ENCODE data around the gene LSM4. TPM values are rescaled to one million over a fixed set of nuclear protein-coding genes. Genes with fewer than 3 reads are reported as not detected.

Gene LSM4
- total RNA-seq, 1 donor from 2014 or later, result 73.0 TPM

DNA sequence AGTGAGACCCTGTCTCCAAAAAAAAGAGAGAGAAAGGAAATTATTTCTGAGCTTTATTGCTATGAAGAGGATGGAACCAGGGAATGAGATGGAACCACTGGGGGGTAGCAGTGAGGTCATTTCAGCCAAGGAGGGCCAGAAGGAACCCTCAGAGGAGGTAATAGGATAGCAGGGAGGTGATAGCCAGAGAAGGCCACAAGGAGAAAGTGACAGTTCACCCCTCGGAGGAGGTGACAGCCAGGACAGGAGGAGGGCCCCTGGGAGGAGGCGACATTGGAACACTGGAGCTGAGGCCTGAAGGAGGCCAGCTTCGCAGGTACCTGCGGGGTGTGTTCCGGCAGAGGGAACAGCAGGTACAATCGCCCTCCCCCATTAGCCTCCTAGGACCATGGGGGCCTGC, 16.8 kb upstream of the LSM4 start:
- H3K9me3 Mint-ChIP-seq (ENCODE audit: low read depth), result no peaks in the 10 kb centered on the region
- no peak for DNase-seq (ENCODE audit: low spot score)
- peak overlapping the region; percentile 74 for H3K4me3 Mint-ChIP-seq (ENCODE audit: unreplicated experiment)
- no peaks in the 10 kb centered on the region for H3K27me3 Mint-ChIP-seq (ENCODE audit: low read depth)
- H3K4me1 Mint-ChIP-seq (ENCODE audit: low read depth), result peaks cover 10% of the 10 kb centered on the region
- TF ChIP-seq, protein P1, sequence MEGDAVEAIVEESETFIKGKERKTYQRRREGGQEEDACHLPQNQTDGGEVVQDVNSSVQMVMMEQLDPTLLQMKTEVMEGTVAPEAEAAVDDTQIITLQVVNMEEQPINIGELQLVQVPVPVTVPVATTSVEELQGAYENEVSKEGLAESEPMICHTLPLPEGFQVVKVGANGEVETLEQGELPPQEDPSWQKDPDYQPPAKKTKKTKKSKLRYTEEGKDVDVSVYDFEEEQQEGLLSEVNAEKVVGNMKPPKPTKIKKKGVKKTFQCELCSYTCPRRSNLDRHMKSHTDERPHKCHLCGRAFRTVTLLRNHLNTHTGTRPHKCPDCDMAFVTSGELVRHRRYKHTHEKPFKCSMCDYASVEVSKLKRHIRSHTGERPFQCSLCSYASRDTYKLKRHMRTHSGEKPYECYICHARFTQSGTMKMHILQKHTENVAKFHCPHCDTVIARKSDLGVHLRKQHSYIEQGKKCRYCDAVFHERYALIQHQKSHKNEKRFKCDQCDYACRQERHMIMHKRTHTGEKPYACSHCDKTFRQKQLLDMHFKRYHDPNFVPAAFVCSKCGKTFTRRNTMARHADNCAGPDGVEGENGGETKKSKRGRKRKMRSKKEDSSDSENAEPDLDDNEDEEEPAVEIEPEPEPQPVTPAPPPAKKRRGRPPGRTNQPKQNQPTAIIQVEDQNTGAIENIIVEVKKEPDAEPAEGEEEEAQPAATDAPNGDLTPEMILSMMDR (IDR thresholded peaks at IDR 0.05), result peak; percentile 53
- peak overlapping the region; percentile 74 for H3K27ac Mint-ChIP-seq (ENCODE audit: unreplicated experiment)
- peaks cover 1% of the 10 kb centered on the region for H3K36me3 Mint-ChIP-seq (ENCODE audit: low read depth)

DNA sequence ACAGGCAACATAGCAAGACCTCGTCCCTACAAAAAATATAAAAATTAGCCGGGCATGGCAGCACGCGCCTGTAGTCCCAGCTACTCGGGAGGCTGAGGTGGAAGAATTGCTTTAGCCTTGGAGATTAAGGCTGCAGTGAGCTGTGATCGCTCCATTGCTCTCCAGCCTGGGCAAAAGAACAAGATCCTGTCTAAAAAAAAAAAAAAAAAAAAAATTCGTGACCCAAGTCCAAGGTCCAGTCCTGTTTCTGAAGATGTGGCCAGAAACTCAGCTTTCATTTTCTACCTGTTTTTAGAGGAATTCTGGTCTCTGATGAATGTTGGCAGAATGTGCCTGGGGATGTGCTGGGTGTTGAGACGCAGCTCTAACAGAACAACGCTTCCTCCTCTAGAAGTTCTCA, 15.7 kb upstream of the LSM4 start:
- Mint-ChIP-seq H3K4me1 (ENCODE audit: low read depth) (peaks cover 10% of the 10 kb centered on the region), H3K36me3 (ENCODE audit: low read depth) (peaks cover 1% of the 10 kb centered on the region), H3K9me3 (ENCODE audit: low read depth) (no peaks in the 10 kb centered on the region), H3K4me3 (ENCODE audit: unreplicated experiment) (no peak overlapping the region), H3K27me3 (ENCODE audit: low read depth) (no peaks in the 10 kb centered on the region), H3K27ac (ENCODE audit: unreplicated experiment) (no peak overlapping the region)
- TF ChIP-seq, protein P1 (IDR thresholded peaks at IDR 0.05), result no peak
- no peak for DNase-seq (ENCODE audit: low spot score)

DNA sequence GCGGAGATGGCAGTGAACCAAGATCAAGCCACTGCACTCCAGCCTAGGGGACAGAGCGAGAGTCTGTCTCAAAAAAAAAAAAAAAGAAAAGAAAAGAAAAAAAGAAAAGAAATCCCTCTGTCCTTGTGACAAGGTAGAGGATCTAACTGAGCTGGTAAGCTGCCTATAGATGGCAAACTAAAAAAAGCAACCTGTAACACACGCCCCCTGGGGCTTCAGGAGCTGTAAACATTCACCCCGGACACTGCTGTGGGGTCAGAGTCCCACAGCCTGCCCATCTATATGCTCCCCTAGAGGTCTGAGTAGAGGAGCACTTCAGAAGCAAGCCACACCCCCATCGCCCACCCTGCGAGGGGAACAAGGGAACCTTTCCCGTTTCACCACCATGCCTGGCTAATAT, 13.2 kb upstream of the LSM4 start:
- no peak for DNase-seq (ENCODE audit: low spot score)
- Mint-ChIP-seq H3K4me3 (ENCODE audit: unreplicated experiment) (no peak overlapping the region), H3K4me1 (ENCODE audit: low read depth) (peaks cover 4% of the 10 kb centered on the region), H3K27ac (ENCODE audit: unreplicated experiment) (no peak overlapping the region), H3K36me3 (ENCODE audit: low read depth) (no peaks in the 10 kb centered on the region), H3K9me3 (ENCODE audit: low read depth) (no peaks in the 10 kb centered on the region), H3K27me3 (ENCODE audit: low read depth) (no peaks in the 10 kb centered on the region)
- TF ChIP-seq, protein P1 (IDR thresholded peaks at IDR 0.05), result no peak

DNA sequence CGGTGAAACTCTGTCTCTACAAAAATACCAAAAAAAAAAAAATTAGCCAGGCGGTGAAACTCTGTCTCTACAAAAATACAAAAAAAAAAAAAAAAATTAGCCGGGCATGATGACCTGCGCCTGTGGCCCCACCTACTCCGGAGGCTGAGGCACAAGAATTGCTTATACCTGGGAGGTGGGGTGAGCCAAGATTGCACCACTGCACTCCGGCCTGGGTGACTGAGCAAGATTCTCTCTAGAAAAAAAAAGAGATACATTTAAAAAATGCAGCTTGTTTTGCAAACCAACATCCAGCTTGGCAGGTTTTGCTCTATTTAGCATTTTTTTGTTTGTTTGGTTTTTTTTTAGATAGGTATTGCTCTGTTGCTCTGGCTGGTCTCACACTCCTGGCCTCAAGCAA, 10.8 kb upstream of the LSM4 start:
- H3K36me3 Mint-ChIP-seq (ENCODE audit: low read depth), result no peaks in the 10 kb centered on the region
- no peak overlapping the region for H3K4me3 Mint-ChIP-seq (ENCODE audit: unreplicated experiment)
- no peak overlapping the region for H3K27ac Mint-ChIP-seq (ENCODE audit: unreplicated experiment)
- TF ChIP-seq, protein P1 (IDR thresholded peaks at IDR 0.05), result no peak
- DNase-seq (ENCODE audit: low spot score), result no peak
- peaks cover 10% of the 10 kb centered on the region for H3K4me1 Mint-ChIP-seq (ENCODE audit: low read depth)
- H3K9me3 Mint-ChIP-seq (ENCODE audit: low read depth), result no peaks in the 10 kb centered on the region
- no peaks in the 10 kb centered on the region for H3K27me3 Mint-ChIP-seq (ENCODE audit: low read depth)

DNA sequence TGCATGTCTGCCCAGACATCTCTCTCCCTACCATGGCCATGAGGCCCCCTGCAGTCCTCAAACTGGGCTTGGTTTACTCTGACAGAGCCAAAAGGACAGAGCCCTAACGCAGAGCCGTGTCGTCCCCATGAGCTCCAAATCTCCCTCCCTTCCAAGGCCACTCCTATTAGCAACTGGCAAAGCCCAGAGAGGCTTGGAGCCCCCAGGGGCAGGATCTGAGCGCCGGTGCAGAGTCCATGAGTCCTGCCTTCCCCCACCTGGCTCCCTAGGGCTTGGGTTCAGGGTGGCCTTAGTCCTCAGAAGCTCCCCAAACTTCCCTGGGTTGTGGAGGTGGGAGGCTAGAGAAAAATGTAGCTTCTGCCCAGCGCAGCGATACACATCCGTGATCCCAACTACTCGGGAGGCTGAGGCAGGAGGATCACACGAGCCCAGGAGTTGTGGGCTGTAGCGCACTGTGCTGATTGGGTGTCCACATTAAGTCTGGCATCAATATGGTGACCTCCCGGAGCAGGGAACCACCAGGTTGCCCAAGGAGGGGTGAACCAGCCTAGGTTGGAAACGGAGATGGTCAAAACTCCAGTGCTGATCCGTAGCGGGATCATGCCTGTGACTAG, 10.1 kb upstream of the LSM4 start:
- no peak for DNase-seq (ENCODE audit: low spot score)
- H3K27me3 Mint-ChIP-seq (ENCODE audit: low read depth), result no peaks in the 10 kb centered on the region
- H3K36me3 Mint-ChIP-seq (ENCODE audit: low read depth), result no peaks in the 10 kb centered on the region
- no peak overlapping the region for H3K27ac Mint-ChIP-seq (ENCODE audit: unreplicated experiment)
- H3K9me3 Mint-ChIP-seq (ENCODE audit: low read depth), result no peaks in the 10 kb centered on the region
- H3K4me3 Mint-ChIP-seq (ENCODE audit: unreplicated experiment), result no peak overlapping the region
- TF ChIP-seq, protein P1 (IDR thresholded peaks at IDR 0.05), result no peak
- peaks cover 14% of the 10 kb centered on the region for H3K4me1 Mint-ChIP-seq (ENCODE audit: low read depth)
